ENCODE measurements around the gene PLEKHN1. TPM values are rescaled to one million over a fixed set of nuclear protein-coding genes. Genes with fewer than 3 reads are reported as not detected.

The PLEKHN1 gene
- total and polyA plus RNA-seq, 2 donors (not counting 3 experiments of a cell fraction or from before 2014, with no cell fraction given), result 0.29 to 0.88 TPM

GRCh38 chr1:955474-955873 lies 10.8 kb upstream of the PLEKHN1 start:
- Histone ChIP-seq H3K4me1 (ENCODE audit: control insufficient read depth, extremely low read depth, insufficient read depth, low read length) (peaks cover 5% of the 10 kb centered on the region), H3K9me3 (replicated peaks; ENCODE audit: control insufficient read depth, insufficient read depth, low read length) (no peaks in the 10 kb centered on the region), H3K27ac (ENCODE audit: insufficient read depth, low read depth, low read length) (no peak overlapping the region), H4K20me1 (replicated peaks; ENCODE audit: control insufficient read depth, extremely low read depth, insufficient read depth, low read length) (no peaks in the 10 kb centered on the region), H3K27me3 (ENCODE audit: control insufficient read depth in 2 of 2, insufficient read depth in 2 of 2, low read length in 2 of 2) (no peaks in the 10 kb centered on the region), H3K79me2 (ENCODE audit: control insufficient read depth, insufficient read depth, low read length) (peaks cover 18% of the 10 kb centered on the region), H3K36me3 (ENCODE audit: control insufficient read depth in 2 of 2, extremely low read depth in 1 of 2, insufficient read depth in 2 of 2, low read length in 2 of 2) (peaks cover 0 to 49% of the 10 kb centered on the region in 2 experiments), H3K4me3 (replicated peaks in 1 of 3; ENCODE audit: insufficient read depth in 1 of 3, low read depth in 1 of 3, low read length in 3 of 3) (no peak overlapping the region), H2AFZ (ENCODE audit: low read depth, low read length) (no peak overlapping the region), H3K9me1 (replicated peaks; ENCODE audit: control insufficient read depth, extremely low read depth, insufficient read depth, low read length) (no peaks in the 10 kb centered on the region), H3K4me2 (ENCODE audit: insufficient read depth, low read length) (no peak overlapping the region), H3K9ac (replicated peaks; ENCODE audit: extremely low read depth, insufficient read depth, low read length) (no peak overlapping the region)
- intact Hi-C loops (cut with micrococcal nuclease), result loop anchor here (5.0 kb wide), 1 partner anchor 33 kb away; the partner anchor contains the start of gene SAMD11
- ChIA-PET CTCF (no interaction called here), POLR2A (no interaction called here)
- DNase-seq (ENCODE audit: low read depth, low spot score) (no peak), FAIRE-seq (no peak)
- no TSS peak for BruUV-seq (replicated peaks)
- no peak for TF ChIP-seq JUN (IDR thresholded peaks at IDR 0.05; ENCODE audit: borderline replicate concordance, insufficient read depth, insufficient read length, low read depth)
- TF ChIP-seq CTCF (IDR thresholded peaks at IDR 0.05; ENCODE audit: extremely low read depth in 1 of 2, insufficient read depth in 1 of 2, low read depth in 1 of 2, low read length in 2 of 2), result no peak
- TF ChIP-seq MYC (IDR thresholded peaks at IDR 0.05; ENCODE audit: low read depth, low read length), result no peak
- TF ChIP-seq MAX (IDR thresholded peaks at IDR 0.05; ENCODE audit: insufficient read depth, insufficient read length), result no peak
- TF ChIP-seq EZH2 (IDR thresholded peaks at IDR 0.05; ENCODE audit: borderline replicate concordance, low read depth, low read length, severe bottlenecking), result no peak
- TF ChIP-seq POLR2A (IDR thresholded peaks at IDR 0.05; ENCODE audit: low read depth, low read length), result no peak
- TF ChIP-seq POLR2AphosphoS5 (IDR thresholded peaks at IDR 0.05; ENCODE audit: insufficient read depth, low read depth, low read length), result no peak
- no peak for TF ChIP-seq FOS (IDR thresholded peaks at IDR 0.05; ENCODE audit: borderline replicate concordance, insufficient read depth, low read length)
- no peak for TF ChIP-seq GATA2 (IDR thresholded peaks at IDR 0.05; ENCODE audit: insufficient read depth, insufficient read length, low read depth, low read length)
- dilution Hi-C loops (cut with MboI; ENCODE audit: extremely low pct_ligation_motif_present, low sequenced_read_pairs), result no loop called here

Data from endothelial cell of umbilical vein (primary cell).